HG03097 (cell line): ENCODE results near the gene APOBEC3H.

Experiments
- ATAC-seq: cut with Tn5 transposase; IDR thresholded peaks from one replicate; pipeline ENCODE4 v1.9.1; 2021; ENCODE audit not compliant: unreplicated experiment, low FRiP score

The APOBEC3H gene

DNA sequence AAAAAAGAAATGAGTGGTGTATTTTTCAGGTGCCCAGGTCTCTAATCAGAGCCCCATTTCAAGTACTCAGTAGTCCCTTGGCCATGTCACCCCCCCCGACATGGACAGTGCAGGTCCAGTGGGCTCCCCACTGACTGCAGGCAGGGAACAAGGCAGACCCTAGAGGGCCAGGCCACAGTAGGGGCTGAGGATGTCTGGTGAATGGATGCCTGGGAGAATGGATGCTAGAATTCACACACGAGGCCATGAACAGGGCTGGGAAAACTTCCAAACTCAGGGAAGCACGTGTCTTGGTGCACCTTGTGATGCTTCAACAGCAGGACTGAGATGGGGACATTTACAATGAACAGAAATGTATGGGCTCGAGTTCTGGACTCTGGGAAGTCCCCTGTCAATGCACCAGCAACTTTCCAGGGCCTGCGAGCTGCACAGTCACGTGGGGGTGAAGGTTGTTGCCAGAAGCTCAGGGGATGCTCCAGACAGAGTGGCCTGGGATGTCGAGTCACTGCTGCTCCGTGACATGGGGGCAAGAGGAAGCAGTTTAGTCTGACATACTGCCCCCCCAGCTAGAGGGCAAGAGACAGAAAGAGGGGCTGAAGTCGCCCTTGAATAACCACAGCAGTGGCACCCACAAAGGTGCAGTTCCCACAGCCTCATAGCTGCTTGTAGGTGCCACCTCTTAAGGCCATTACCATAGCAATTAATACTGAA, 16.8 kb upstream of the APOBEC3H start:
- no peak for ATAC-seq

- ATAC-seq = no peak
Measured at GRCh38 chr22:39081016-39081415, 16.0 kb upstream of the APOBEC3H start.

DNA sequence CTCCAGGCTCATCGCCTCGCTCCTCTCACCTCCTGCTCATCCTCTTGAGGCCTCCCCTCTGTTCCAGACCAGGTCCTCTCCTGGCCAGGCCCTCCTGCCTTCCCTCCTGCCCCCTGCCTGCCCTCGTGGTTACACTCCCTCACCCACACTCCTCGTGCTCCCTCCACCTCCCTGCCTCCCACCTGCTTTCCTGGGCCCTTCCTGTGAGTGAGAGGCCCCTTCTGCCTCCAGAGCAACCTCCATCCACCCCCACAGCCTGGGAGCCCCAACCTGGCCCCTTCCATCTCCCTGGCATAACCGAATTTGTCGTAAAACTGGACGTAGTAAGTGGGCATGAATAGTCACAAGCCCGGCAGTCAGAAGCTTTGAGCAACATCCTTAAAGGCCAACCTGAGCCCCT, 15.4 kb upstream of the APOBEC3H start:
- no peak for ATAC-seq

DNA sequence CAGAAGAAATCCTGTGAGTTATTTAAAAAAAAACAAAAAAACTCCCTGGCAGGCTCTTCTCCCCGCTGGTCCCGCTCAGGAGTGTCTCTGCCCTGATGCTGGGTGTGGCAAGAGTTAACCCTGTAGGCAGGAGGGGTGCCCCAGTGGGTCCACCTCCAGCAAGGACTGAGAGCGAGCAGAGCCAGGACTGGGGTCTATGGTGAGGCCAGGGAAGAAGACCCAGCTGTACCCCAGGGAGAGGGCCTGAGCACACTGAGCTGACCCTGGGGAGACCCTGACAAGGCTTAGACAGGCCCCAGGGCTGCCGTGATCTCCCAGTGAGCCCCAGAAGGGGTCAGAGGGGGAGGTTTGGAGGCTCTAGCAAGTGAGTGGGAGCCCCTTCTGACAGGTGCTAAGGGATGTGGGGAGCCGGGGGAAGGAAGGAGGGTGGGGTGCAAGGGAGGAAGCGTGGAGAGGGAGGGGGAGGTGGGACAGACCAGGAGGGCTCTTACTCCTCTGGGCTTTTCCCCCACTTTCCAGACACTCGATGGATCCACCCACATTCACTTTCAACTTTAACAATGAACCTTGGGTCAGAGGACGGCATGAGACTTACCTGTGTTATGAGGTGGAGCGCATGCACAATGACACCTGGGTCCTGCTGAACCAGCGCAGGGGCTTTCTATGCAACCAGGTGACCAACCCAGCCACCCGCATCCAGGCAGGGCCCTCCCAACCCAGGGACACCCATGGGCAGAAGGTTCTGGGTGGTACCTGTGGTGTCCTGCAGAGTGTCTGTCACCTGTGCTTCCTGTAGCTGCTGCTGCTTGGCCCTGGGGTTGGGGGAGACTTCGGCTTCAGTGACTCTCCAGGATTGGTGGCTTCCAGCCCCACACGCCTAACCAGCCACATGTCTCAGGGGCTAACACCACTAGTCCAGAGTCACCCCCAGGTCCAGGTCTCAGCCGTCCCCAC, 13.6 kb upstream of the APOBEC3H start:
- ATAC-seq = no peak

DNA sequence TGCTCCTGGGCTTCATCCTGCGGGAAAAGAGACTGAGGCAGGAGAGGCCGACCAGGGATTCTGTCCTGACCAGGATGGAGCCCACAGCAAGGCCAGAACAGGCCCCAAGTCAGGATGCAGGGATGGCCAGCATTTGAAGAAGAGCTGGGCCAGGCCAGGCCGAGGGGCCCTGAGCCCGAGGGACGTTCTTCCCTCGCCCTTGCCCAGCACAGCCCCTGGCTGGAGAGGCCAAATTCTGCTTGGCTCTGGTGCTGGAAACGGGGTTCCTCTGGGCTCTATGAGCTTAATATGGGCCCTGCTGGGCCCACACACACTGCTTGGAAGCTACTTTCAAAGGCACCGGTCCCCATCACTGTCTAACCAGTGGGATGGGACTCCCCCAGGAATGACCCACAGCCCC, 12.4 kb upstream of the APOBEC3H start:
- no peak for ATAC-seq

DNA sequence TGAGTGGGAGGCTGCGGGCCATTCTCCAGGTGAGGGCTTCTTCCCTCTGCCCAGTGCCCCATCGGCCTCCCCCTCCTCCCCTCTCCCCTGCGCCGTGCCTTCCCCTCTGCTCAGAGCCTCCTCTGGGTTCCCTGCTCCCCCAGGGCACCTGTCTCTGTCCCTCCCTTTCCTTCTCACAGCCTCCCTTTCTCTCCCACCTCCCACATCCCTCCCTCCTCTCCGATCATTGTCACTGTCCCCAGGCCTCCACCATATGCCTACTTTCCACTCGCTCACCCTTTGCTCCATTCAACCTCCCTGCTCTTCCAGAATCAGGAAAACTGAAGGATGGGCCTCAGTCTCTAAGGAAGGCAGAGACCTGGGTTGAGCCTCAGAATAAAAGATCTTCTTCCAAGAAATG, 9.9 kb upstream of the APOBEC3H start:
- no peak for ATAC-seq

DNA sequence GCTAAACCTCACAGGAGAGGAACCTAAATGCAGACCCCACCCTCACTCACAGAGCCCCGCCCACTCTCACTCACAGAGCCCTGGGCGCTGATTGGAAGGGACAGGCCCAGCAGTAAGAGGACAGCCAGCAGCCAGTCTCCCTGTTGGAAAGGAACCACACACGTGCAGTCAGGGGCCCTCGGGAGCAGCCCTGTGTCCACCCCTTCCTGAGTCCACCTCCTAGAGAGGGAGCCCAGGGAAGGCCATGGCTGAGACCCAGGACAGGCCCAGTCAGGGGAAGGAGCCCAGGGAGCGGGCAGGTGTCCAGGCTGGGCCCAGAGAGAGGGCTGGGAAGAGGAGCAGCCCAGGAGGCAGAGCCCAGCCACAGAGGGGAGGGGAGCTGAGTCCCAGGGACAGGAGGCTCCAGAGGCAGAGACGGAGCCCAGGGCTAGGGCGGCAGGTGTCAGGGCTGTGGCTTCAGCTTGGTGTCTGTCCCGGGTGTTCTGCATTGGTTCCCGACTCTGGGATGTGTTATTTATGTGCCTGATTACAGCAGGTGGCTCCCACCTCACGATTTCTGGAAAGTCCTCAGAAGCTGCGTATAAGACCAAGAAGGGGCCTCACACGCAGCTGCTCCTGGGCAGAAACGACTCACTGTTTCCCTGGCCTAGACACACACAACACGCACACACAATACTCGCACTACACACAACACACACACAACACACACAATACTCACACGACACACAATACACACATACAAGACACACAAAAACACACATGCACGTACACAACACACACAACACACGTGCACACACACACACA, 9.0 kb upstream of the APOBEC3H start:
- no peak for ATAC-seq

GRCh38 chr22:39088685-39089032, 8.4 kb upstream of the APOBEC3H start:
- ATAC-seq = no peak

GRCh38 chr22:39089928-39090327, 7.1 kb upstream of the APOBEC3H start:
- ATAC-seq = no peak

GRCh38 chr22:39090426-39091064, 6.5 kb upstream of the APOBEC3H start:
- ATAC-seq = no peak

DNA sequence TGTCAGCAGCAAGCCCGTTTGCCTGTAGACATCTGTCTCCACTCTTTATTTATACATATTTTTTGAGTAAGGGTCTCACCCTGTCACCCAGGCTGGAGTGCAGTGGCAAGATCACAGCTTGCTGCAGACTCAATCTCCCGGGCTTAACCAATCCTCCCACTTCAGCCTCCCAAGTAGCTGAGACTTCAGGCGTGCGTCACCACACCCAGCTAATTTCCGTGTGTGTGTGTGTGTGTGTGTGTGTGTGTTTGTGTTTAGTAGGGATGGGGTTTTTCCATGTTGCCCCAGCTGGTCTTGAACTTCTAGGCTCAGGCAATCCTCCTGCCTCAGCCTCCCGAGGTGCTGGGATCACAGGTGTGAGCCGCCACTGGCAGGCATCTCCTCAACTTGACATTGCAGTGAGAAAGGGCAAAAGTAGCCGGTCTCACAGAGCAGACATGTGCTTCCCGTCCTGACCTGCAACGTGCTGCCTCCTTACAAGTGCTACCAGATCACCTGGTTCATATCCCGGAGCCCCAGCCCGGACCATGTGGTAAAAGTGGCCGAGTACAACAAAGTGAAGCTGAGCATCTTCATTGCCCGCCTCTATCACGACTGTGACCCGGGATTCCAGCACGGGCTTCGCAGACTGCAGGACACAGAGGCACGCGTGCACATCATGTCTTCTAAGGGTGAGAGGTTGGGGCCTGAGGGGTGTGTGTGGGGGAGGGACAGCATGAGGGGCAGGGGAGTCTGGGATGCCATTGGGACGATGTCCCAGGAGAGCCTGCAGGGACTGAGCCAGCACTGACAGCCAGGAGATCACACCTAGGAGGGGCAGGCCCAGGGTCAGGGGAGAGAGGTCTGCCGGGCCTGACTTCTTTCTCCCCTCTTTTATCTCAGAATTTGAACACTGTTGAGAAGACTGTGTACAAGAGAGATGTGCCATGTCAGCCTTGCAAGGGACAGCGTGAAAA, 5.6 kb upstream of the APOBEC3H start:
- ATAC-seq = no peak

- no peak for ATAC-seq
Measured at GRCh38 chr22:39092111-39092862, 4.8 kb upstream of the APOBEC3H start.

GRCh38 chr22:39094717-39095389, 2.2 kb upstream of the APOBEC3H start:
- no peak for ATAC-seq

GRCh38 chr22:39095971-39096370, 1.1 kb upstream of the APOBEC3H start:
- ATAC-seq = no peak

DNA sequence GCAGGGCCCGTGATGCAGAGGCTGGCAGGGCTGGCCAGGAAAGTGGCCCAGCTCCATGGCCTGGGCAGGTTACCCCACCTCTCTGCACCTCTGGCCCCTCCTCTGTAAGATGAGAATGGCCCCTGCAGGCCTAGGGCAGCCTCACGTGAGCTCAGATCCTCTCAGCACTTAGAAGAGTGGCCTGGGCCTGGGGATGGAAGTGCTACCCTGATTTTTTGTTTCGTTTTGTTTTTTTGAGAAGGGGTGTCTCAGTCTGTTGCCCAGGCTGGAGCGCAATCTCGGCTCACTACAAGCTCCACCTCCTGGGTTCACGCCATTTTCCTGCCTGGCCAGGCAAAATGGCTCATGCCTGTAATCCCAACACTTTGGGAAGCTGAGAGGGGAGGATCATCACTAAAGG, 982 bp downstream of the APOBEC3H start:
- no peak for ATAC-seq

GRCh38 chr22:39098576-39098975, 1.5 kb downstream of the APOBEC3H start:
- ATAC-seq = no peak

DNA sequence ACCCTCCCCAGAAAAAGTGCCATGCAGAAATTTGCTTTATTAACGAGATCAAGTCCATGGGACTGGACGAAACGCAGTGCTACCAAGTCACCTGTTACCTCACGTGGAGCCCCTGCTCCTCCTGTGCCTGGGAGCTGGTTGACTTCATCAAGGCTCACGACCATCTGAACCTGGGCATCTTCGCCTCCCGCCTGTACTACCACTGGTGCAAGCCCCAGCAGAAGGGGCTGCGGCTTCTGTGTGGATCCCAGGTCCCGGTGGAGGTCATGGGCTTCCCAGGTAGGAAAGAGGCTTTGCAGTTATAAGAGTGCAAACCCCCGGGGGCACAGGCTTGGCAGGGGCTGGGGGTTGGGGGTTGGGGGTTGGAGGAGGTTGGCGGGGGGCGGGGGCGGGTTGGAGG, 4.2 kb downstream of the APOBEC3H start:
- no peak for ATAC-seq

DNA sequence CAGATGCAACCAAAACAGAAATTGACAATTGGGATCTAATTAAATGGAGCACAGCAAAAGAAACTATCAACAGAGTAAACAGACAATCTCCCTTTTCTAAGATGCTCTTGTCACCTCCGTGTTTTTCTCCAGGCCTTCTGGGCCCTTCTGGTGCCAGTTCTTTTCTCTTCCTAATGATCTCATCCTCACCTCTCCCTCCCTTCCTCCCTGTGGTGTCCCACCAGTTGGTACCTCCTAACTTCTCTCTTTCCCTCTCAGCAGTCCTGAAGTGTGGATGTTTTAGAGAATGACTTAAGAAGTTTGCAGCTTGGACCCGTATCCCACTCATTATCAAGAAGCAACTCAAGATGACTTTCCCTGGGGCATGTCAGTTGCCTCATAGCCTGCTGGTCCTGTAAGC, 6.4 kb downstream of the APOBEC3H start:
- no peak for ATAC-seq
